Measurements from ENCODE around the gene RAB43.
"Not testable (repeated sequence)": the region's sequence is repeated elsewhere in the genome, so short reads cannot be mapped to it uniquely, and the experiment has no call there.

RAB43 gene

DNA sequence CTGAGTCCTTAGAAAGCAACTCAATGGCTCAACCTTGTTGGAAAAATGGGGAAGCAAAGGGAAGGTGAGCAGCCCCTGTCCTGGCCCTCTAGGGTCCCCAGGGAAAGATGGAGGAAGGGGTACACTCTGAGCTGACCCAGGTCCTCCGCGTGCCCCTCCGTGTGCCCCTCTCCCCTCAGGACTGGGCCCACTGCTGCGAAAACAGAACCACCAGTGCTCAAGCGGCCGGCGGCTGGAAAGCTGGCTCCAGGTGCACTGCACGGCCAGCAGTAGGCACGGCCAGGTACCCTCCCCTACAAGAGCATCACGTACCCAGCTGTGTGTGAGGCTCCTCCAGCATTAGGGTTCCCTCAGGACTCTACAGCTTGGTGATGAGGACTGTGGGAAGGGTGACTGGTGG is 26.3 kb downstream of the RAB43 start:
- Mint-ChIP-seq H3K4me3 (no peak overlapping the region), H3K4me1 (peaks cover 16% of the 10 kb centered on the region), H3K27ac (no peak overlapping the region), H3K27me3 (no peaks in the 10 kb centered on the region), H3K36me3 (peaks cover 39% of the 10 kb centered on the region), H3K9me3 (no peaks in the 10 kb centered on the region)
- CTCF ChIA-PET, result interaction anchor here (2.2 kb wide), 1 partner anchor 125 kb away, joined by 6 read pairs; no protein-coding TSS in a partner anchor
- no peak for DNase-seq

GRCh38 chr3:129088312-129088711 is 33.3 kb downstream of the RAB43 start:
- CTCF ChIA-PET, DNase-seq, H3K9me3 Mint-ChIP-seq, H3K4me3 Mint-ChIP-seq, H3K4me1 Mint-ChIP-seq, H3K36me3 Mint-ChIP-seq, H3K27ac Mint-ChIP-seq, H3K27me3 Mint-ChIP-seq: not testable (repeated sequence)

GRCh38 chr3:129087904-129088303 is 33.7 kb downstream of the RAB43 start:
- H3K36me3 Mint-ChIP-seq, H3K4me3 Mint-ChIP-seq, H3K4me1 Mint-ChIP-seq, H3K27me3 Mint-ChIP-seq, H3K9me3 Mint-ChIP-seq, H3K27ac Mint-ChIP-seq, CTCF ChIA-PET: not testable (repeated sequence)
- DNase-seq, result peak; percentile 43

GRCh38 chr3:129087138-129087702 is 34.4 kb downstream of the RAB43 start:
- no peak for DNase-seq
- Mint-ChIP-seq H3K4me3 (no peak overlapping the region), H3K27me3 (no peaks in the 10 kb centered on the region), H3K4me1 (peaks cover 3% of the 10 kb centered on the region), H3K36me3 (peaks cover 8% of the 10 kb centered on the region), H3K9me3 (no peaks in the 10 kb centered on the region), H3K27ac (no peak overlapping the region)
- CTCF ChIA-PET, result interaction anchor here (1.0 kb wide), 1 partner anchor 34 kb away, joined by 4 read pairs; no protein-coding TSS in a partner anchor

DNA sequence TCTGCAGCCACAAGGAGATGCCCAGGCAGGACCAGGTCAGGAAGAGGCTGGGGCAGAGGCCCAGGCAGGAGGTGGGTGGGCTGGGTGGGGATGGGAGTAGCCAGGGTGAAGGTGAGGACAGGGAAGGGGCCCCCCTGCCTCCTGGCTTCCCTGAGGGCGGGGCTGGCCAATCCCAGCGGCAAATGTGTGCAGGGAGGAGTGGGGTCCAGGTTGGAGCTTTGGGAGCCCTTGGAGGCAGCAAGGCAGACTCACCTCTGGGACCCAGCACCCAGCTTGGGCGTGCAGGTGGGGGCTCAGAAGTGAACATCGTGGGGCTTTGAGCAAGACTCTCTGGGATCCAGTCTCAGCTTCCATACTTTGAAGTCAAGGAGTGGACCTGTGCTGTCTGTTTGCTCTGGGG is 35.8 kb downstream of the RAB43 start:
- Mint-ChIP-seq H3K27me3 (peaks cover 10% of the 10 kb centered on the region), H3K9me3 (no peaks in the 10 kb centered on the region), H3K4me1 (peaks cover 8% of the 10 kb centered on the region), H3K4me3 (no peak overlapping the region), H3K27ac (peak overlapping the region; percentile 60), H3K36me3 (no peaks in the 10 kb centered on the region)
- CTCF ChIA-PET, result no interaction called here
- no peak for DNase-seq

DNA sequence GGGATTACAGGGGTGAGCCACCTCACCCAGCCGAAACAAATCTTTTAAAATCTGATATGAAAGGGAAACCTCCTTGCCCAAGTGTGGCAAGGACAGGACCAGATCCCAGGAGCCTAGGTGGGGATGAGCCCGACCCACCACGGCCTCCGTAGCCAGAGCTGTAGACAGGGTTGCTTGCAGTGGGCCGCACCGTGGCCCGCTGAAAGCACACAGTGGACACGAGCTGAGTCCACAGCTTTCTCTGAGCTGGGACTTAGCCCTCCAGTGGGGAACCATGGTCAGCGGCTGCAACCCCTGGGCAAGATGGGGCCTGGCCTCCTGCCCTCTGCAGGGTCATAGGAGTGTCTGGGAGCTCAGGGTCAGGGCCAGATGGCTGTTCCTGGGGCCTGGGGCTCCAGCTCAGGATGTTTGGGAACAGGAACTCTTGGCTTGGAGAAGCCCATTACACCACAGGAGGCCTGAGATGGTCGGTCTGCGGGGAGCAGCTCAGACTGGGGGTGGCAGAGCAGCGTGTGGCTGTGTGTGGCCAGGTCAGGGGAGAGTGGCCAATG is 36.4 kb downstream of the RAB43 start:
- Mint-ChIP-seq H3K9me3 (no peaks in the 10 kb centered on the region), H3K27me3 (peaks cover 10% of the 10 kb centered on the region), H3K36me3 (no peaks in the 10 kb centered on the region), H3K4me3 (no peak overlapping the region), H3K4me1 (peaks cover 8% of the 10 kb centered on the region), H3K27ac (peak overlapping the region; percentile 37)
- CTCF ChIA-PET, result no interaction called here
- no peak for DNase-seq

- H3K27me3 Mint-ChIP-seq, result peaks cover 10% of the 10 kb centered on the region
- no peak overlapping the region for H3K4me3 Mint-ChIP-seq
- H3K9me3 Mint-ChIP-seq, result no peaks in the 10 kb centered on the region
- CTCF ChIA-PET, result no interaction called here
- H3K4me1 Mint-ChIP-seq, result peaks cover 8% of the 10 kb centered on the region
- no peak overlapping the region for H3K27ac Mint-ChIP-seq
- no peaks in the 10 kb centered on the region for H3K36me3 Mint-ChIP-seq
- no peak for DNase-seq
Measured at GRCh38 chr3:129084501-129084900, 37.1 kb downstream of the RAB43 start.

DNA sequence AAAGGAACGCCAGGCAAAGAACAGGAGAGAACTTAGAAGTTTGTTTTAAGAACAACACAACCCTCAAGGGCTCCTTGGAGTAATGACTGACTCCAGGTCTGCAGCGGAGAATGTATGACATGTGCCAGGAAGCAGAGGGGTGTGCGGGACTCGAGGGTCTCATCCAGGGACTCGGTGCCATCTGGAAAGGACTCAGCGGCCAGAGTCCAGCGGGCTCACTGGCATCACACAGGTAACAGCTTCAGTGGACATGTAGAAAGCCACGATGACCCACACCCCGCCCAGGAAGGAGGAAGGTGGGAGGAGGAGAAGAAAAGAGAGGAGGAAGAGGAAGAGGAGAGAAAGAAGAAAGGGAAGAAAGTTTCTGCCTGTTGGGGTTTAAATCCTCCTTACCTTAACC is 39.6 kb downstream of the RAB43 start:
- no peak overlapping the region for H3K27ac Mint-ChIP-seq
- no peak overlapping the region for H3K4me3 Mint-ChIP-seq
- peaks cover 8% of the 10 kb centered on the region for H3K4me1 Mint-ChIP-seq
- peaks cover 10% of the 10 kb centered on the region for H3K27me3 Mint-ChIP-seq
- no peaks in the 10 kb centered on the region for H3K36me3 Mint-ChIP-seq
- CTCF ChIA-PET, result no interaction called here
- no peak for DNase-seq
- H3K9me3 Mint-ChIP-seq, result no peaks in the 10 kb centered on the region

- no peaks in the 10 kb centered on the region for H3K36me3 Mint-ChIP-seq
- peaks cover 10% of the 10 kb centered on the region for H3K27me3 Mint-ChIP-seq
- H3K27ac Mint-ChIP-seq, result no peak overlapping the region
- H3K9me3 Mint-ChIP-seq, result no peaks in the 10 kb centered on the region
- H3K4me1 Mint-ChIP-seq, result peaks cover 8% of the 10 kb centered on the region
- H3K4me3 Mint-ChIP-seq, result no peak overlapping the region
- DNase-seq, result no peak
- CTCF ChIA-PET, result no interaction called here
Measured at GRCh38 chr3:129081503-129081902, 40.1 kb downstream of the RAB43 start.

DNA sequence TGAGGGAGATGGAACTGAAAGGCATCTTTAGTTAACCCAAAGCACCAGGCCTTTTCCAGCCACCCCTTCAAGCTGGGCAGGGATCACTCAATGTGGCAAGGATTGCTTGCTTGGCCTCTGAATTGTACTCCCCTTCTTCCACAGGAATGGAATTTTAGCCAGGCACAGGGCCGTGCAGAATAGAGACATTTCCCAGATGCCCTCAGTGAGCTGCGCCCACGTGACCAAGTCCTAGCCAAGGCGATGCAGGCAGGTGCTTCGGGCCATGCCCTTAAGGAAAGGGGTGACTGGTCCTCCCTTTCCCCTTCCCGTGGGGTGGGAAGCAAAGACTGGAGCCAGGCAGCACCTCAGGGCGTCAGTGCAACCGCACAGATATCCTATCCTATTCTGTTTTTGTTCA is 43.1 kb downstream of the RAB43 start:
- no peaks in the 10 kb centered on the region for H3K9me3 Mint-ChIP-seq
- H3K27me3 Mint-ChIP-seq, result peaks cover 15% of the 10 kb centered on the region
- no peaks in the 10 kb centered on the region for H3K36me3 Mint-ChIP-seq
- no peak for DNase-seq
- peaks cover 8% of the 10 kb centered on the region for H3K4me1 Mint-ChIP-seq
- no peak overlapping the region for H3K4me3 Mint-ChIP-seq
- H3K27ac Mint-ChIP-seq, result no peak overlapping the region
- CTCF ChIA-PET, result interaction anchor here (0.7 kb wide), 1 partner anchor 225 kb away, joined by 3 read pairs; no protein-coding TSS in a partner anchor

- Mint-ChIP-seq H3K27me3 (peaks cover 20% of the 10 kb centered on the region), H3K4me3 (no peak overlapping the region), H3K4me1 (peaks cover 6% of the 10 kb centered on the region), H3K9me3 (no peaks in the 10 kb centered on the region), H3K36me3 (no peaks in the 10 kb centered on the region), H3K27ac (no peak overlapping the region)
- no peak for DNase-seq
- CTCF ChIA-PET, result no interaction called here
Measured at GRCh38 chr3:129077222-129077621, 44.4 kb downstream of the RAB43 start.

DNA sequence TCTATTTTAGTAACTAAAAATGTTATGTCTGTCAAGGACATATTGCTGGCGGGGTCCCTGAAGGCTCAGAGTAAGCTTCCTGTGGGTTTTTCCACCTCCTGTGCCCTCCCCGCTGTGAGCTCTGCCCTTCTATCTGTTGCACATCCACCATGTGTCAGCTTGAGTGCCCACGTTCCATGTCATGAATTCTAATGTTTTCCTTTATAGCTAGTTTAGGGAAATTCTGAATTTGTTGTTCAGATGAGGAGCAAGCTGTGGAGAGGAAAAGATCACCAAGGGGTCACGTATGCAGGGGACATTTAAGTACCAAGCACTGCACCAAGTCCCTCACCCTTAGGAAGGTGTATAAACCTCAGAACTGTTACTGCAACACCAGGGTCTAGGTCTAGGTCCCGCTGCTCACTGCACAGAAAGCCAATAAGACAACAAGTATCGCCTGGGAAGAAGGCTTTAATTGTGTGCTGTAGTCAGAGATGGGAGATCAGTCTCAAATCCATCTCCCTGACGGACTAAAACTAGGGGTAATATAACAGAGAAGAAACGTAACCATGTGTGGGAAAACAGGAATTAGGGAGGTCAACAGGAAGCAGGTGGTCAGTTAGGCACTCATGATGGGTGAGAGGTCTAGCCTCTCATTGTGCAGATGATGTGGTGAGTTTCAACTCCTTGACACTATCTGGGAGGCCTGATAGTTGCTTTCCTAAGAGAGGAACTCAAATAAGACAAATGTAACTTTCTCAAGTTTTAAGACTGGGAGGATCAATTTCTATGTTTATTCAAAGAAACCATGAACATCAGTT is 51.3 kb downstream of the RAB43 start:
- peaks cover 17% of the 10 kb centered on the region for H3K4me1 Mint-ChIP-seq
- DNase-seq, result no peak
- H3K27ac Mint-ChIP-seq, result no peak overlapping the region
- H3K36me3 Mint-ChIP-seq, result no peaks in the 10 kb centered on the region
- CTCF ChIA-PET, result interaction anchor here (2.2 to 3.3 kb wide), 2 partner anchors 17 to 92 kb away, joined by 6 to 28 read pairs; no protein-coding TSS in a partner anchor
- H3K4me3 Mint-ChIP-seq, result no peak overlapping the region
- peaks cover 14% of the 10 kb centered on the region for H3K9me3 Mint-ChIP-seq
- H3K27me3 Mint-ChIP-seq, result peaks cover 28% of the 10 kb centered on the region

DNA sequence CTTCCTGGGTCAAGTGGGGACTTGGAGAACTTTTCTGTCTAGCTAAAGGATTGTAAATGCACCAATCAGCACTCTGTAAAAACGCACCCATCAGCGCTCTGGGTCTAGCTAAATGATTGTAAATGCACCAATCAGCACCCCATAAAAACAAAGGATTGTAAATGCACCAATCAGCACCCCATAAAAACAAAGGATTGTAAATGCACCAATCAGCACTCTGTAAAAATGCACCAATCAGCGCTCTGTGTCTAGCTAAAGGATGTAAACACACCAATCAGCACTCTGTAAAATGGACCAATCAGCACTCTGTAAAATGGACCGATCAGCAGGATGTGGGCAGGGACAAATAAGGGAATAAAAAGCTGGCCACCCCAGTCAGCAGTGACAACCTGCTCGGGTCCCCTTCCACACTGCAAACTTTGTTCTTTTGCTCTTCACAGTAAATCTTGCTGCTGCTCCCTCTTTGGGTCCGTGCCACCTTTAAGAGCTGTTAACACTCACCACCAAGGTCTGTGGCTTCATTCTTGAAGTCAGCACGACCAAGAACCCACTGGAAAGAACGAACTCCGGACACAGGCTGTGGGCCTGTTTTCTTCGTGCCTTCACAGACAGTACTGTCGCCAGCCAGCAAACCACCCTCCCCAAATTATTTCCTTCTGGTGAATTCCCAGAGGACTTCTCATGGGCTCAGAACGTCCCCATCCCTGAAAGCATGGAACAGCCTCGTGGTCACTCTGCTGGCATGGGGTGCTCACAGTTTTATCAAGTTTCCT is 52.1 kb downstream of the RAB43 start:
- H3K36me3 Mint-ChIP-seq, DNase-seq, H3K4me3 Mint-ChIP-seq, H3K27ac Mint-ChIP-seq: not testable (repeated sequence)
- Mint-ChIP-seq H3K9me3 (peaks cover 14% of the 10 kb centered on the region), H3K4me1 (peaks cover 17% of the 10 kb centered on the region), H3K27me3 (peaks cover 25% of the 10 kb centered on the region)
- CTCF ChIA-PET, result interaction anchor here (0.9 to 3.3 kb wide), 8 partner anchors 9 to 190 kb away, joined by 3 to 28 read pairs (median 5); partner anchors contain the start of genes ACAD9, GP9 and RAB43

DNA sequence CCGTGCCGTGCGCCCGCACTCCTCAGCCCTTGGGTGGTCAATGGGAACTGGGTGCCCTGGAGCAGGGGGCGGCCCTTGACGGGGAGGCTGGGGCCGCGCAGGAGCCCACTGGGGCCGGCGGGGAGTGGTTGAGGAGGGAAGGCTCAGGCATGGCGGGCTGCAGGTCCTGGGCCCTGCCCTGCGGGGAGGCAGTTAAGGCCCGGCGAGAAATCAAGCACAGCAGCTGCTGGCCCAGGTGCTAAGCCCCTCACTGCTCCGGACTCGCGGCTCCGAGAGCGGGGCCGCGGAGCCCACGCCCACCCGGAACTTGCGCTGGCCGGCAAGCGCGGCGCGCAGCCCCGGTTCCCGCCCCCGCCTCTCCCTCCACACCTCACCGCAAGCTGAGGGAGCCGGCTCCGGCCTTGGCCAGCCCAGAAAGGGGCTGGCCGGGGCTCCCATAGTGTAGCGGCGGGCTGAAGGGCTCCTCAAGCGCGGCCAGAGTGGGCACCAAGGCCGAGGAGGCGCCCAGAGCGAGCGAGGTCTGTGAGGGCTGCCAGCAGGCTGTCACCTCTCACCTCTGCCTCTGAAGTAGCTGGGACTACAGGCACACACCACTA is 53.2 kb downstream of the RAB43 start:
- CTCF ChIA-PET, result interaction anchor here (0.9 to 3.3 kb wide), 11 partner anchors 8 to 248 kb away, joined by 3 to 28 read pairs (median 4); partner anchors contain the start of genes ACAD9, GP9 and RAB43
- H3K4me1 Mint-ChIP-seq, result peaks cover 17% of the 10 kb centered on the region
- H3K4me3 Mint-ChIP-seq, result peak overlapping the region; percentile 54
- H3K36me3 Mint-ChIP-seq, result no peaks in the 10 kb centered on the region
- H3K9me3 Mint-ChIP-seq, result peaks cover 14% of the 10 kb centered on the region
- H3K27ac Mint-ChIP-seq, result no peak overlapping the region
- peak; percentile 48 for DNase-seq
- H3K27me3 Mint-ChIP-seq, result peaks cover 25% of the 10 kb centered on the region
